ENCODE data around the gene APRT. TPM values are rescaled to one million over a fixed set of nuclear protein-coding genes. Genes with fewer than 3 reads are reported as not detected.

Gene APRT
- total and polyA plus RNA-seq, 9 donors = 12.7 to 150 (median 74.1) TPM

- Histone ChIP-seq H3K36me3 (no peaks in the 10 kb centered on the region), H3K27ac (no peak overlapping the region), H3K4me1 (ENCODE audit: insufficient read depth) (peaks cover 4% of the 10 kb centered on the region), H3K4me3 (no peak overlapping the region), H3K9me3 (no peaks in the 10 kb centered on the region), H3K27me3 (no peaks in the 10 kb centered on the region)
- DNase-seq = no peak
- intact Hi-C loops (cut with DNase I) = no loop called here
- TF ChIP-seq EP300 (IDR thresholded peaks at IDR 0.05) = no peak
- TF ChIP-seq CTCF (IDR thresholded peaks at IDR 0.05) = no peak
- no peak for TF ChIP-seq POLR2A (IDR thresholded peaks at IDR 0.05)
- 62 to 73% (median 66%) methylated on average over 27 of the region's 27 CpGs for WGBS, 3 donors
Measured at GRCh38 chr16:88806491-88807111, 5.1 kb downstream of the APRT start.

DNA sequence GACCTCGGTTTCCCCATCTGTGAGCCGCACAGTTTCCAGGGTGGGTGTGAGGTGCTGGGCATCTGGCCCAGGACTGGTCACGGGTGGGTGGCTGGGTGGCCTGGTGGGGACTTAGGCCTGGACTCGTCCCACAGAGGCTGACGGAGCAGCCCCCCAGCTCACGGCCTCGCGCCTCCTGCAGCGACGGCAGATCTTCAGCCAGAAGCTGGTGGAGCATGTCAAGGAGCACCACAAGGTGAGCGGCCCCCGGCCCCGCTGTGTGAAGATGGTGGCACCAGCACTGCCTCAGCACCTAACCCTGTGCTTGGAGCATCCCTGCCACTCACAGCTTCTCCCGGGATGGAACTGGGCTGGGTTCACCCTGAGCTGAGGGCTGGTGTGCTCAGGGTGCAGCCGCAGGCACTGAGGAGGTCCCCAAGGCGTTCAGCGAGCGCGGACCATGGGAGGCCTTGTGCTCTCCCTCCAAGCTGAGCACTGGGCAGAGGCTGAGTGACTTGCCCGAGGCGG, 5.8 kb downstream of the APRT start:
- intact Hi-C loops (cut with DNase I) = no loop called here
- H3K27ac ChIP-seq = no peak overlapping the region
- H3K4me3 ChIP-seq = no peak overlapping the region
- no peaks in the 10 kb centered on the region for H3K36me3 ChIP-seq
- 85 to 89% (median 88%) methylated on average over 20 to 21 of the region's 21 CpGs for WGBS, 3 donors
- H3K27me3 ChIP-seq = no peaks in the 10 kb centered on the region
- H3K9me3 ChIP-seq = no peaks in the 10 kb centered on the region
- no peak for TF ChIP-seq EP300 (IDR thresholded peaks at IDR 0.05)
- TF ChIP-seq CTCF (IDR thresholded peaks at IDR 0.05) = no peak
- no peak for TF ChIP-seq POLR2A (IDR thresholded peaks at IDR 0.05)
- H3K4me1 ChIP-seq (ENCODE audit: insufficient read depth) = peaks cover 4% of the 10 kb centered on the region
- no peak for DNase-seq

- TF ChIP-seq POLR2A (IDR thresholded peaks at IDR 0.05) = no peak
- no peak for TF ChIP-seq EP300 (IDR thresholded peaks at IDR 0.05)
- no peak for TF ChIP-seq CTCF (IDR thresholded peaks at IDR 0.05)
- peaks cover 4% of the 10 kb centered on the region for H3K4me1 ChIP-seq (ENCODE audit: insufficient read depth)
- H3K36me3 ChIP-seq = no peaks in the 10 kb centered on the region
- no peak overlapping the region for H3K27ac ChIP-seq
- no peaks in the 10 kb centered on the region for H3K9me3 ChIP-seq
- no peak overlapping the region for H3K4me3 ChIP-seq
- no peaks in the 10 kb centered on the region for H3K27me3 ChIP-seq
- DNase-seq = no peak
- intact Hi-C loops (cut with DNase I) = no loop called here
- 70 to 83% (median 77%) methylated on average over 14 to 22 of the region's 22 CpGs for WGBS, 3 donors
Measured at GRCh38 chr16:88805340-88805715, 6.4 kb downstream of the APRT start.

DNA sequence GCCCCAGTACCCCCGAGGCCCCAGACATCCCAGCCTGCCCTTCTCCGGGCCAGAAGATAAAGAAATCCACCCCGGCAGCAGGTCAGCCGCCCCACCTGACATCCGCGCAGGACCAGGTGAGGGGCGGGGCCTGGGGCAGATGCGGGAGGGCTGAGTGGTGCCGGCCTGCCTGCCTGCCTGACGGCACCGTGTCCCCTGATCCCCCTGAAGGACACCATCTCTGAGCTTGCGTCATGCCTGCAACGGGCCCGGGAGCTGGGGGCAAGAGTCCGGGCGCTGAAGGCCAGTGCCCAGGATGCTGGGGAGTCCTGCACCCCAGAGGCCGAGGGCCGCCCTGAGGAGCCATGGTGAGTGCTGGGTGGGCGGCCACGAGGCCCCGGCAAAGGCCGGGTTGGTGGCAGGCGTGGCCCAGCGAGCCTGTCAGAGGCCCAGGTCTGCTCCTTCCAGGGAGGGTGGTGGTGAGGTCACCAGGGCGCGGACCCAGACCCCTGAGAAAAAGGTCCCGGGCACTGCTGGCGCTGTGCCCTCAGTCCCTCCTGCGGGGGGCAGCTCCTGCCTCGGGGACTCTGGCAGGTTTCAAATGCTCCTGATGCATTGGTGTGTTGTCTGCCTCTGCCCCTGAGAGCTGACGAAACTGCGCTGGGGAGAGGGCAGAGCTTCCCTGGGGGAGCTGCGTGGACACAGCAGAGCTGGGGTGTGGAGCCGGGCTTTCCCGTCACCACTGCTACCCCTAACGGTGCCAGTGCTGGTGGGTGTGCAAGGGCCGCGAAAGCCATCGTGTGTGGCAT, 7.0 kb downstream of the APRT start:
- H3K4me3 ChIP-seq = no peak overlapping the region
- peak in 2 of 5 donors; percentile 50 to 54 for DNase-seq

GRCh38 chr16:88804173-88804551, 7.6 kb downstream of the APRT start:
- Histone ChIP-seq H3K4me1 (ENCODE audit: insufficient read depth) (no peaks in the 10 kb centered on the region), H3K4me3 (no peak overlapping the region), H3K27me3 (no peaks in the 10 kb centered on the region), H3K27ac (no peak overlapping the region), H3K36me3 (no peaks in the 10 kb centered on the region), H3K9me3 (no peaks in the 10 kb centered on the region)
- 1 to 3% (median 2%) methylated on average over 9 to 16 of the region's 16 CpGs for WGBS, 3 donors
- TF ChIP-seq EP300 (IDR thresholded peaks at IDR 0.05) (no peak), POLR2A (IDR thresholded peaks at IDR 0.05) (no peak), CTCF (IDR thresholded peaks at IDR 0.05) (no peak)
- peak in 2 of 5 donors; percentile 53 to 57 for DNase-seq
- intact Hi-C loops (cut with DNase I) = no loop called here

More for the DNA sequence above, 7.0 kb downstream of the APRT start:
- no peak overlapping the region for H3K27ac ChIP-seq
- H3K36me3 ChIP-seq = no peaks in the 10 kb centered on the region
- TF ChIP-seq EP300 (IDR thresholded peaks at IDR 0.05) = no peak
- intact Hi-C loops (cut with DNase I) = no loop called here
- H3K4me1 ChIP-seq (ENCODE audit: insufficient read depth) = no peaks in the 10 kb centered on the region
- no peaks in the 10 kb centered on the region for H3K9me3 ChIP-seq
- no peaks in the 10 kb centered on the region for H3K27me3 ChIP-seq
- 16 to 29% (median 22%) methylated on average over 28 to 39 of the region's 39 CpGs for WGBS, 3 donors
